ENCODE measurements around the gene GPR137B. TPM values are rescaled to one million over a fixed set of nuclear protein-coding genes. Genes with fewer than 3 reads are reported as not detected.

GPR137B gene
- total and polyA plus RNA-seq, 2 of the 4 experiments (the other 2 are of a cell fraction): 4.5 to 12.3 TPM

DNA sequence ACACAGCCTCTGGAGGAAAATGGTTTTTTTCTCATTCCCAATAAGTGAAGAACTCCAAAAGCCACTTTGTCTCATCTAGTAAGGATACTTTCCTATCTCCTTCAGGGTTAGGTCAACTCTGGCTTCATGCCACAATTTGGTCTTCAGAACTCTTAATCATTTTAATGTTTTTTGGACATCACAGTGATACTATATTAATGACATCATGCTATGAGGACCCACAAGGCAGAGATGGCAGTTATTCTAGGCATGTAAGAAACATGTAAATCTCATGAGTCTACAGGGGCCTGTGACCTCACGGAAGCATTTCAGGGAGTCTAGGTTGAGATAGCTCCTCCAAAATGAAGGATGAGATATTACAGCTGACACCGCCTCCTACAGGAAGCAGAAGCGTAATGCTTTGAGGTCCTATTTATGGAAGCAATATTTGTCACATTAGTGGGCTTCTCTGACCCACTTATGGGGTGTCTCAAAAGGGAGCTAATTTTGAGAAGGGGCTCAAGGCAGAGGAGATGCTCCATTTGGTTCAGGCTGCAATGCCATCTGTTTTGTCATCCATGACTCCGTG, 5.0 kb upstream of the GPR137B start:
- H3K9ac ChIP-seq (ENCODE audit: low read depth, low read length): no peak overlapping the region
- no peak overlapping the region for H2BK20ac ChIP-seq (ENCODE audit: low read depth, low read length)
- H3K56ac ChIP-seq (ENCODE audit: extremely low read depth, insufficient read depth, low read length): no peak overlapping the region
- no peak overlapping the region for H4K91ac ChIP-seq (ENCODE audit: insufficient read depth, low read depth, low read length)
- DNase-seq (no peak), ATAC-seq (ENCODE audit: low read depth) (no peak)
- H3K9me1 ChIP-seq (ENCODE audit: insufficient read depth, low read length): no peaks in the 10 kb centered on the region
- POLR2A ChIA-PET (ENCODE audit: unreplicated experiment): no interaction called here
- no peak overlapping the region for H2BK5ac ChIP-seq (ENCODE audit: low read depth, low read length, poor library complexity, severe bottlenecking)
- H4K5ac ChIP-seq (ENCODE audit: low read depth, low read length): no peak overlapping the region
- BruUV-seq (replicated peaks): no TSS peak
- H2AK9ac ChIP-seq (replicated peaks; ENCODE audit: low read depth, low read length, poor library complexity): no peak overlapping the region
- H3K27me3 ChIP-seq (ENCODE audit: control insufficient read depth, insufficient read depth, low read length): peaks cover 36% of the 10 kb centered on the region
- H3K4me3 ChIP-seq (ENCODE audit: insufficient read depth, low read depth, low read length): no peak overlapping the region
- H3K4me2 ChIP-seq (ENCODE audit: low read depth, low read length): no peak overlapping the region
- no peak overlapping the region for H2AFZ ChIP-seq (replicated peaks; ENCODE audit: low read length, poor library complexity)
- in situ Hi-C loops (cut with MboI; ENCODE audit: low sequenced_read_pairs) (no loop called here), dilution Hi-C loops (cut with HindIII; ENCODE audit: low sequenced_read_pairs, unreplicated experiment) (no loop called here), intact Hi-C loops (cut with micrococcal nuclease) (no loop called here)
- no peaks in the 10 kb centered on the region for H4K20me1 ChIP-seq (ENCODE audit: insufficient read depth, low read length)
- no peak overlapping the region for H2AK5ac ChIP-seq (ENCODE audit: low read depth, low read length)
- H3K9me3 ChIP-seq (ENCODE audit: control insufficient read depth, insufficient read depth, low read length): no peaks in the 10 kb centered on the region; the same call in none of the 2 replicates
- H2BK15ac ChIP-seq (ENCODE audit: low read depth, low read length): no peak overlapping the region
- WGBS, 2 experiments (ENCODE audit: extremely low coverage in 2 of 2, insufficient read length in 1 of 2): no CpG with 5 or more reads among the region's 4 CpGs
- CTCF ChIA-PET: no interaction called here
- no peak overlapping the region for H4K8ac ChIP-seq (ENCODE audit: low read depth in 2 of 2, low read length in 2 of 2)
- H3K4ac ChIP-seq (ENCODE audit: low read depth, low read length): no peak overlapping the region
- H3K23ac ChIP-seq (ENCODE audit: low read depth, low read length): no peak overlapping the region
- H3K4me1 ChIP-seq (ENCODE audit: control insufficient read depth, insufficient read depth, low read length): no peaks in the 10 kb centered on the region
- no peaks in the 10 kb centered on the region for H3K36me3 ChIP-seq (ENCODE audit: control insufficient read depth, insufficient read depth, low read length)
- no peak overlapping the region for H3K27ac ChIP-seq (ENCODE audit: insufficient read depth, low read length)
- no peak overlapping the region for H3K18ac ChIP-seq (ENCODE audit: low read depth, low read length)
- H2BK120ac ChIP-seq (ENCODE audit: low read depth, low read length): no peak overlapping the region
- no peaks in the 10 kb centered on the region for H3K79me1 ChIP-seq (ENCODE audit: low read depth in 1 of 2, low read length in 2 of 2)
- TF ChIP-seq, protein P1, sequence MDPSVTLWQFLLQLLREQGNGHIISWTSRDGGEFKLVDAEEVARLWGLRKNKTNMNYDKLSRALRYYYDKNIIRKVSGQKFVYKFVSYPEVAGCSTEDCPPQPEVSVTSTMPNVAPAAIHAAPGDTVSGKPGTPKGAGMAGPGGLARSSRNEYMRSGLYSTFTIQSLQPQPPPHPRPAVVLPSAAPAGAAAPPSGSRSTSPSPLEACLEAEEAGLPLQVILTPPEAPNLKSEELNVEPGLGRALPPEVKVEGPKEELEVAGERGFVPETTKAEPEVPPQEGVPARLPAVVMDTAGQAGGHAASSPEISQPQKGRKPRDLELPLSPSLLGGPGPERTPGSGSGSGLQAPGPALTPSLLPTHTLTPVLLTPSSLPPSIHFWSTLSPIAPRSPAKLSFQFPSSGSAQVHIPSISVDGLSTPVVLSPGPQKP (IDR thresholded peaks at IDR 0.05; ENCODE audit: borderline replicate concordance, low read depth, low read length): no peak
- TF ChIP-seq, protein P2, sequence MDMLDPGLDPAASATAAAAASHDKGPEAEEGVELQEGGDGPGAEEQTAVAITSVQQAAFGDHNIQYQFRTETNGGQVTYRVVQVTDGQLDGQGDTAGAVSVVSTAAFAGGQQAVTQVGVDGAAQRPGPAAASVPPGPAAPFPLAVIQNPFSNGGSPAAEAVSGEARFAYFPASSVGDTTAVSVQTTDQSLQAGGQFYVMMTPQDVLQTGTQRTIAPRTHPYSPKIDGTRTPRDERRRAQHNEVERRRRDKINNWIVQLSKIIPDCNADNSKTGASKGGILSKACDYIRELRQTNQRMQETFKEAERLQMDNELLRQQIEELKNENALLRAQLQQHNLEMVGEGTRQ (IDR thresholded peaks at IDR 0.05; ENCODE audit: low read depth, low read length): no peak
- TF ChIP-seq CEBPB (IDR thresholded peaks at IDR 0.05; ENCODE audit: low read depth, low read length) (no peak), FOS (IDR thresholded peaks at IDR 0.05; ENCODE audit: low read depth, low read length) (no peak), RFX5 (IDR thresholded peaks at IDR 0.05; ENCODE audit: low read depth, low read length) (no peak), SMC3 (IDR thresholded peaks at IDR 0.05; ENCODE audit: low read depth, low read length) (no peak), RAD21 (IDR thresholded peaks at IDR 0.05; ENCODE audit: low read length) (no peak), RCOR1 (IDR thresholded peaks at IDR 0.05; ENCODE audit: insufficient replicate concordance, low read length) (no peak)
- TF ChIP-seq, protein P3, sequence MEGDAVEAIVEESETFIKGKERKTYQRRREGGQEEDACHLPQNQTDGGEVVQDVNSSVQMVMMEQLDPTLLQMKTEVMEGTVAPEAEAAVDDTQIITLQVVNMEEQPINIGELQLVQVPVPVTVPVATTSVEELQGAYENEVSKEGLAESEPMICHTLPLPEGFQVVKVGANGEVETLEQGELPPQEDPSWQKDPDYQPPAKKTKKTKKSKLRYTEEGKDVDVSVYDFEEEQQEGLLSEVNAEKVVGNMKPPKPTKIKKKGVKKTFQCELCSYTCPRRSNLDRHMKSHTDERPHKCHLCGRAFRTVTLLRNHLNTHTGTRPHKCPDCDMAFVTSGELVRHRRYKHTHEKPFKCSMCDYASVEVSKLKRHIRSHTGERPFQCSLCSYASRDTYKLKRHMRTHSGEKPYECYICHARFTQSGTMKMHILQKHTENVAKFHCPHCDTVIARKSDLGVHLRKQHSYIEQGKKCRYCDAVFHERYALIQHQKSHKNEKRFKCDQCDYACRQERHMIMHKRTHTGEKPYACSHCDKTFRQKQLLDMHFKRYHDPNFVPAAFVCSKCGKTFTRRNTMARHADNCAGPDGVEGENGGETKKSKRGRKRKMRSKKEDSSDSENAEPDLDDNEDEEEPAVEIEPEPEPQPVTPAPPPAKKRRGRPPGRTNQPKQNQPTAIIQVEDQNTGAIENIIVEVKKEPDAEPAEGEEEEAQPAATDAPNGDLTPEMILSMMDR (conservative IDR thresholded peaks at IDR 0.05; ENCODE audit: low read depth, low read length): no peak
- H3K14ac ChIP-seq (replicated peaks; ENCODE audit: low read depth, low read length): no peak overlapping the region
